Cardiac muscle cell (in vitro differentiated cells and primary cell): ENCODE data around the gene ASPSCR1. TPM values are rescaled to one million over a fixed set of nuclear protein-coding genes. Genes with fewer than 3 reads are reported as not detected.
A peak's percentile ranks its signal among the peaks of the same experiment; 100 is the strongest.

ENCODE experiments used
- DNase-seq, 2 donors: peaks; one replicate each; pipeline versions ENCODE4 v3.0.0 to v3.0.0-alpha.2; 2010 to 2017; ENCODE audit warnings: low read depth in 1 of 2, low spot score in 1 of 2
- H3K27ac ChIP-seq: fragments of 200-600 bp; sonication (generic); 2 replicates; pipeline ENCODE4 v1.5.1; 2016
- H3K27me3 ChIP-seq: fragments of 200-600 bp; sonication (generic); 2 replicates; pipeline ENCODE4 v1.6.0; 2016; ENCODE audit warnings: control low read depth
- H3K36me3 ChIP-seq: fragments of 200-600 bp; sonication (generic); 2 replicates; pipeline ENCODE4 v1.5.1; 2016; ENCODE audit warnings: control low read depth
- H3K4me1 ChIP-seq: fragments of 200-600 bp; sonication (generic); 2 replicates; pipeline ENCODE4 v1.8.1; 2017; ENCODE audit warnings: low read depth, mild to moderate bottlenecking, mixed run types
- H3K4me3 ChIP-seq: fragments of 200-600 bp; sonication (generic); 2 replicates; pipeline ENCODE4 v1.5.1; 2016; ENCODE audit warnings: mild to moderate bottlenecking
- H3K9me3 ChIP-seq: fragments of 200-600 bp; sonication (generic); 2 replicates; pipeline ENCODE4 v1.5.1; 2017; ENCODE audit warnings: low read depth, mild to moderate bottlenecking, control low read depth
- CTCF ChIP-seq: IDR thresholded peaks from 2 replicates; pipeline ENCODE4 v1.5.1; 2012; ENCODE audit warnings: low read depth, mild to moderate bottlenecking, low read length
- polyA plus RNA-seq: library from polyadenylated mRNA; unstranded; fragments of >200 nt; fragmentation: Nextera tagmentation; extraction: Ambion mirVana; gene quantifications from 2 replicates; pipeline ENCODE4 v1.2.1, GENCODE V29; 2016
- total RNA-seq: library from RNA; depleted of rRNA; stranded (reverse); fragments of >200 nt; gene quantifications from 2 replicates; pipeline ENCODE4 v1.2.3, GENCODE V29; 2016

The ASPSCR1 gene
- total and polyA plus RNA-seq, 2 experiments from 2014 or later, result 48.5 to 74.0 TPM

GRCh38 chr17:81990836-81991683 is 13.6 kb downstream of the ASPSCR1 start:
- Histone ChIP-seq H3K27me3 (no peaks in the 10 kb centered on the region), H3K27ac (no peak overlapping the region), H3K9me3 (no peaks in the 10 kb centered on the region), H3K36me3 (no peaks in the 10 kb centered on the region), H3K4me1 (peaks cover 7% of the 10 kb centered on the region), H3K4me3 (no peak overlapping the region)
- DNase-seq, result no peak
- TF ChIP-seq CTCF, result no peak

GRCh38 chr17:81991684-81992305 is 14.4 kb downstream of the ASPSCR1 start:
- Histone ChIP-seq H3K4me3 (no peak overlapping the region), H3K27me3 (no peaks in the 10 kb centered on the region), H3K4me1 (peaks cover 7% of the 10 kb centered on the region), H3K27ac (peak overlapping the region; percentile 39), H3K9me3 (no peaks in the 10 kb centered on the region), H3K36me3 (no peaks in the 10 kb centered on the region)
- no peak for TF ChIP-seq CTCF
- peak; percentile 25 to 60 for DNase-seq

- Histone ChIP-seq H3K36me3 (no peaks in the 10 kb centered on the region), H3K9me3 (no peaks in the 10 kb centered on the region), H3K27ac (peak overlapping the region; percentile 39), H3K4me1 (peaks cover 7% of the 10 kb centered on the region), H3K27me3 (no peaks in the 10 kb centered on the region), H3K4me3 (no peak overlapping the region)
- DNase-seq, result no peak
- TF ChIP-seq CTCF, result no peak
Measured at GRCh38 chr17:81992306-81993102, 15.1 kb downstream of the ASPSCR1 start.

- peaks cover 7% of the 10 kb centered on the region for H3K4me1 ChIP-seq
- H3K4me3 ChIP-seq, result no peak overlapping the region
- H3K27me3 ChIP-seq, result no peaks in the 10 kb centered on the region
- TF ChIP-seq CTCF, result no peak
- H3K27ac ChIP-seq, result no peak overlapping the region
- H3K9me3 ChIP-seq, result no peaks in the 10 kb centered on the region
- H3K36me3 ChIP-seq, result no peaks in the 10 kb centered on the region
- DNase-seq, result no peak
Measured at GRCh38 chr17:81993729-81994592, 16.5 kb downstream of the ASPSCR1 start.
